Measurements from ENCODE around the gene JAKMIP2. TPM values are rescaled to one million over a fixed set of nuclear protein-coding genes. Genes with fewer than 3 reads are reported as not detected.
A peak's percentile ranks its signal among the peaks of the same experiment; 100 is the strongest.

Gene JAKMIP2
- total and polyA plus RNA-seq, 2 donors (not counting 1 experiment from before 2014, with no cell fraction given): 1.3 to 6.5 TPM

GRCh38 chr5:147539053-147539452 lies 243.5 kb downstream of the JAKMIP2 start:
- Histone ChIP-seq H3K27me3 (ENCODE audit: control insufficient read depth, insufficient read depth, low read length) (no peaks in the 10 kb centered on the region), H3K9ac (ENCODE audit: insufficient read depth, low read length) (no peak overlapping the region), H2AFZ (ENCODE audit: low read length) (no peak overlapping the region), H4K20me1 (ENCODE audit: control insufficient read depth, extremely low read depth, insufficient read depth, low read length) (no peaks in the 10 kb centered on the region), H3K4me1 (ENCODE audit: control insufficient read depth, extremely low read depth, insufficient read depth, low read length) (no peaks in the 10 kb centered on the region), H3K4me3 (replicated peaks in 1 of 4; ENCODE audit: control extremely low read depth in 1 of 4, insufficient read depth in 1 of 4, low read depth in 3 of 4, low read length in 4 of 4) (no peak overlapping the region), H3K27ac (ENCODE audit: insufficient read depth, low read length) (no peak overlapping the region), H3K79me2 (ENCODE audit: control insufficient read depth, insufficient read depth, low read length) (no peaks in the 10 kb centered on the region), H3K9me3 (ENCODE audit: control insufficient read depth, insufficient read depth, low read depth, low read length) (no peaks in the 10 kb centered on the region), H3K4me2 (ENCODE audit: extremely low read depth, insufficient read depth, low read length) (no peak overlapping the region), H3K36me3 (ENCODE audit: control insufficient read depth, insufficient read depth, low read length) (no peaks in the 10 kb centered on the region)
- TF ChIP-seq CTCF (conservative IDR thresholded peaks at IDR 0.05 in 1 of 2, IDR thresholded peaks at IDR 0.05 in 1 of 2; ENCODE audit: low read depth in 1 of 2, low read length in 2 of 2): no peak
- no peak for TF ChIP-seq EZH2 (IDR thresholded peaks at IDR 0.05; ENCODE audit: low read length, missing control alignments)
- DNase-seq (ENCODE audit: low read depth in 2 of 2): peak; percentile 31 to 70

- Histone ChIP-seq H3K4me3 (replicated peaks in 1 of 4; ENCODE audit: control extremely low read depth in 1 of 4, insufficient read depth in 1 of 4, low read depth in 3 of 4, low read length in 4 of 4) (no peak overlapping the region), H3K27me3 (ENCODE audit: control insufficient read depth, insufficient read depth, low read length) (no peaks in the 10 kb centered on the region), H3K4me2 (ENCODE audit: extremely low read depth, insufficient read depth, low read length) (no peak overlapping the region), H3K9ac (ENCODE audit: insufficient read depth, low read length) (no peak overlapping the region), H2AFZ (ENCODE audit: low read length) (no peak overlapping the region), H4K20me1 (ENCODE audit: control insufficient read depth, extremely low read depth, insufficient read depth, low read length) (no peaks in the 10 kb centered on the region), H3K36me3 (ENCODE audit: control insufficient read depth, insufficient read depth, low read length) (no peaks in the 10 kb centered on the region), H3K27ac (ENCODE audit: insufficient read depth, low read length) (no peak overlapping the region), H3K9me3 (ENCODE audit: control insufficient read depth, insufficient read depth, low read depth, low read length) (no peaks in the 10 kb centered on the region), H3K79me2 (ENCODE audit: control insufficient read depth, insufficient read depth, low read length) (no peaks in the 10 kb centered on the region), H3K4me1 (ENCODE audit: control insufficient read depth, extremely low read depth, insufficient read depth, low read length) (no peaks in the 10 kb centered on the region)
- no peak for TF ChIP-seq EZH2 (IDR thresholded peaks at IDR 0.05; ENCODE audit: low read length, missing control alignments)
- TF ChIP-seq CTCF (conservative IDR thresholded peaks at IDR 0.05 in 1 of 2, IDR thresholded peaks at IDR 0.05 in 1 of 2; ENCODE audit: low read depth in 1 of 2, low read length in 2 of 2): no peak
- peak in 1 of 2 donors; percentile 88 for DNase-seq (ENCODE audit: low read depth in 2 of 2)
Measured at GRCh38 chr5:147538236-147538635, 244.3 kb downstream of the JAKMIP2 start.

Other genes starting within 250 kb of the JAKMIP2 start
- gene SPINK1, start 48.9 kb upstream of the JAKMIP2 start, total RNA-seq: not detected in 2 replicates
- not detected in 2 replicates for gene SPINK1, start 48.9 kb upstream of the JAKMIP2 start, polyA plus RNA-seq
- not detected in 2 replicates for gene SCGB3A2, start 96.0 kb upstream of the JAKMIP2 start, total RNA-seq
- gene SCGB3A2, start 96.0 kb upstream of the JAKMIP2 start, polyA plus RNA-seq: not detected in 2 replicates
- gene C5orf46, start 123.8 kb upstream of the JAKMIP2 start, total RNA-seq: not detected in 2 replicates
- gene C5orf46, start 123.8 kb upstream of the JAKMIP2 start, polyA plus RNA-seq: not detected in 2 replicates